ENCODE results near the gene GNGT2.

GNGT2 gene

DNA sequence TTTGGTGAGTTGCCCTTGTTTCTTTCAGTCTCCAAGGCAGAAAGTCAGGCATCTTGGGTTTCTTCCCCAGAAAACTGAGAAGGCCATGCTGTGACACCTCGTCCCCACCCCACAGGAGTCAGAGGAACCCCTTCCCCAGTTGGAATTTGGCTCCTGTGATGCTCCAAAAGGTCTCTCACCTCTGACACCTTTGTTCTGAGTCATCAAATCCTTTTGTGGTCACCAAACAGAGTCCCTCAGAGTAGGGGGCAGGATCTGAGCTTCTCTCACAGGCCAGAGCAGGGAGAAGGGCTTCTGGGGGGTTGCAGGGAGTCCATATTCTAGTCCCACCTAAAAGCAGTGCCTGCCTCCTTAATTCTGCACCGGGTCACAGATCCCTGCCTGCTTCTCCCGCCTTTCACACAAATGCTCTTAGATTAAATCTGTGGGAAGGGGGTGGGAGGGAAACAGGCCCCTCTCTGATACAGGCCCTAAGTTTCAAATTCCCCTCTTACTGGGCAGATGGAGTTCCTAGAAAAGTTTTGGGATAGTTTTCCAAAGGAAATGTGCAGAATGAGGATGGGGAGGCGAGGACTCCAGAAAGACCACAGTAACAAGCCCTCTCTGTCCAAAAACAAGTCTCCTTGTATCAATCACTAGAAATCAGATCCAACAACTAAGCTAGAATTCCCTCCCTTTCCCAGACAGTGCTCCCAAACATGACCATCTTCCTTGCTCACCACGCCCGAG is 18.9 kb upstream of the GNGT2 start:
- no peak for DNase-seq

DNA sequence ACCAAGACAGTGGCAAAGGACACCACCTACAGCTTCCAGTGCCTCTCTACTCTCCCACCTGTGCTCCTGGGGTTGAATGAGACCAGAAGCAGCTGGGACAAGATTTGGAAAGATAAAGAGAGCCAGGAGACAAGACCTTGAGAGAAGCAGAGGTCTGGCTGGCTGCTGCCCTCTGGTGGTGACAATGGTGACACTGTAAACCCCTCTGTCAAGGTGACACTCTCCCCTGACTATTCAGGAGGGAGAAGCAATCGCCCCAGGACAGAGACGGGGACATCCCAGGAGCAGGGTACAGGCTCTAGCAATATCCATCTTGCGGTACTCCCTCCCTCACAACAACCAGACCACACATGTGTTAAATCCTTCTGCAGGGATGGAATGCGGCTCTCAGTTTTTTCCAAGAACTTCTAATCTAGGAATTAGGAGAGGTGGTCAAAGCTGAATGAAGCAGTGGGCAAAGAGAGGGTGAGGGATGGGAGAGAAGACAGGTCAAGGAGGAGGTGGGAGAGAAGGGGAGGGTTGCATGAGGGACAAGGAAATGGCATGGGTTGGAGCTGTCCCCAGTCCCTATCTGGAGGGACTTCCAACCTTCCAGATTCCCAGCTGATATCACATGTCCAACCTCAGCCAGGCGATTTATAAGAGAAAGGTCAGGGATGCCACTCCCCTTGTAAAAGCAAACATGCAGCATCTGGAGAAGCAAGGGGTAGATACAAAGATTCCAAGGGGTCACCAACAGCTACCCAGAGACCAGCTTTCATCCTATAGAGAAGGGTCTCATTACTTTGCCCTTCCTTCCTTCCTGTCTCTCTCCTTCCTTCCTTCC is 17.3 kb upstream of the GNGT2 start:
- peak; percentile 88 for DNase-seq

DNA sequence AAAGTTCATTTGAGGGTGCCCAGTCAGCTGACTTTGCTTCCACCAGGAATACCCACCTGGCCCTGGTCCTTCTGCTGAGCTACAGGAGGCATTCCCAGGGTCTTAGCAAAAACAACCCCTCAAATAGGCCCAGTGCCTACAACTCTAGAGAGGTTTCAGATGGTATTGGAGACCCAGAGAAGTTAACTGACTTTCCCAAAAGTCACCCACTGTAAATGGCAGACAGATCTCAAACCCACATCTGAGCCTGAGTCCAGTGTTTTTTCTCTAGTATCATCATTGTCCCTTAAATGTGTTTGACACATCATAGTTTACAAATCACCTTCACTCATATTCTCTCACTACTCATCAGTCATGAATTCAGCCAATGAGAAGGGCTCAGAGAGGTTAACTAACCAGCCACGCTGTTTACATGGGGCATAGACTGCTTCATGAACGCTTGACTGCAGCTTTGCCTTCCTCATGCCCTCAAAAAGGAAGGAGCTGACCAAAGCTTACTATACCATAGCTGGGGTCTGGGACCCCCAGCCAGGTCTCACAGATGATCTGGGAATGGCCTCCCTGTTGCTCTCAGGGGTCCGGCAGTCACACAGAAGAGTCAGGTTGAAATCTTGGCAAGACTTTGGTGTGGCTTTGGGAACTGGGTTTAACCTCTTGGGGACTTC is 16.5 kb upstream of the GNGT2 start:
- no peak for DNase-seq

DNA sequence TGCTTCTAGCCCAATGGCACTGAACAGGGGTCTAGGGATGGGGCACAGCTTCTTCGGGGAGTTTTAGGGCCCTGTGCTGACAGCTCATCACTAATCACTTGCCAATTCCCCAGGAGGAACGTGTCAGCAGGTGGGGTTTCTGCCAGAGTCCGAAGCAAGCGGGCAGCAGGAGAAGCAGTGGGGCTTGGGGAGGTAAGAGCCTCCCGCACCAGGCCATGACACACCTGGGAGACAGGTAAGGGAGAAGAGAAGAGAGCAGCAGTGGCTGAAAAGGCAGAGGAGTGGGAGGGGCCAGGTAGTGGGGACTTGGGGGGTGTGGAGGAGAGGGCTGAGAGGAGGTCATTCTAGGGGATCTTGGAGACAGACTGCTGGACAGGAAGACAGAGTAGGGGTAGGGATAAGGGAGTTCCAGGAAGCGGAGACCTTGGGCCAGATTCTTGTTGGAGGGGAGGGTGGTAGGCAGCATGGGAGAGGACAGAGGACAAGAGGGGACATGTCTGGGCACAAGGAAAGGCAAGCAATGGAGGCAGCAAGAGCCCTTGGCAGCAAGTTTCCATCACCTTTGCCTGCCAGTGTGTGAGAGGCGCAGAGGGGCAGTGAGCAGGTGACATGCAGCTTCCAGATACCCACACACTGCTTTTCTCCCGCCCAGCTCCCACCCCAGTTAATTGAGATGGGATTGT is 15.3 kb upstream of the GNGT2 start:
- DNase-seq: no peak

DNA sequence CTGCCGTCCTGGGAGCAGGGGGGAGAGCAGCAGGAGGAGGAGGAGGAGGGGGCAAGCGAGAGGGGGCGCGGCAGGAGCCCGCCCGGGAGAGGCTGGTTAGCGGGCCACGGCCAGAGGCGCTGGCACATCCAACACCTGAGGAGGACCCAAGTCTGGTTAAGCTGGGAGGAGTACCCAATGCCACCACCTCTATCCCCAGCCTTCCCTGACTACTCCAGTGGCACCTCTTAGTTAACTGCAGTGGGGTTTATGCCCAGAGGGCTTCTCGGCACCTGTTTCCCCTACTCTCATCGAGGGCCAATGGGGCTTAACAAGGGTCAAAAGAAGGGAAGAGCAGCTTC is 14.6 kb upstream of the GNGT2 start:
- DNase-seq: peak; percentile 57

DNA sequence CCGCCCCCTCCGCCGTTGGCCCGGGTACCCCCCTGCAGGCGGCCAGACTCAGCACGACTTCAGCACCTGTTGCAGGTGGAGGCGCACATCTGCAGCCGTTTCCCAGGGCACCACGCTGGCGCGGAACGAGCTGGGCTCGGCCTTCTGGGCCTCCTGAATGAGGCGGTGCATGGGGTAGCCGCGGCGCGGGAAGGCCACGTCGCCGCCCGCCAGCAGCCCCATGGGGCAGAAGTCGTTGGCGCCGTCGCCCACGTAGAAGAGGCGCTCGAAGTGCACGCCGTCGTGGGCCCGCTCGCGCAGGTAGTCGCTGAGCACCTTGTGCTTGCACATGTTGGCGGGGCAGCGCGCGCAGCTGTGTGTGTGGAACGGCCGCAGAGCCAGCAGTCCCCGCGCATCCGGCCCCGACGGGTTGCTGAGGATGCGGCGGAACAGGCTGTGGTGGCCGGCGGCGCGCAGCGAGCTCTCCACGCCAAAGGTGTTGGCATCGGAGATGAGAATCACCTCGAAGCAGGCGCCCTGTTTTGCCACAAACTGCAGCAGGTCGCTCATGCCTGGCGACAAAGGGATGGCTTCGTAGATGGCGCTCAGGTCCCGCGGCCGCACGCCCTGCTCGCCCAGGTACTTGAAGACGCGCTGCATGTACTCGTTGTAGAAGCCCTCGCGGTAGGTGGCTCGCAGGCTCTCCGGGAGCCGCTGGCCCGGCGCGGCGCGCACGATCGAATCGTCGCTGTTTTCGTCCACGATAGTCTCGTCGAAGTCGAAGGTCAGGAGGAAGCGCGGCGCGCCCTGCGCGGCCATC is 14.0 kb upstream of the GNGT2 start:
- peak; percentile 74 for DNase-seq

DNA sequence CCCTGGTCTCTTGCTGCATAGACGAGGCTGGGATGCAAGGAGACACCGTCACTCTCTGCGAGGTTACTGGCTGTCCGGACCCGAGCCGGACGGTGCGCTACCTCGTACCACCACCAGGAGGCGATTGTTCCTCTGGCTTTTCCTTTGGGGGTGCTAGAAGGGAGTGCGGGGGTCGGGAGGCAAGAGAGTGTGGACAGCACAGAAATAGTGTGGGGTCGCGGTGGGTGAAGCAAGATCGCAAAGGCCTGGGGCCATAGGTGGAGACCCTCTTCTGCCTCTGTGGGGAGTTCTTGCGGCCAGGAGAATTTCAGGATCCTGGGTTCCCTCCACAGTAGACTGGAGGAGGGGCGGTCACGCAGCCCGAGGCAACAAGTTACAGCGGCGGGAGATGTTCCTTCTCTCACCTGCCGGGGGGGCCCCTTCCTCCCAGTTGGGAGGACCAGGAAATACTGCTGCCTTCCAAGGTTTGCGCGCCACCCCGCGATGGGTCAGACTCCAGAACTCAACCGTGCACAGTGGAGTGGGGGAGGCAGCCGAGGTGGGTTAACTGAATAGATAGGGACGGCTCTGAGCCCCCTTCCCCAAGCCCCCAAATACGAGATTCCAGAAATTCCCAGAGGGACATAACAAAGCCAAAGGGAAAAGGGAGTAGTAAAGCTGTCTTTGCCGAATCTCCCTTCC is 13.3 kb upstream of the GNGT2 start:
- peak; percentile 93 for DNase-seq

DNA sequence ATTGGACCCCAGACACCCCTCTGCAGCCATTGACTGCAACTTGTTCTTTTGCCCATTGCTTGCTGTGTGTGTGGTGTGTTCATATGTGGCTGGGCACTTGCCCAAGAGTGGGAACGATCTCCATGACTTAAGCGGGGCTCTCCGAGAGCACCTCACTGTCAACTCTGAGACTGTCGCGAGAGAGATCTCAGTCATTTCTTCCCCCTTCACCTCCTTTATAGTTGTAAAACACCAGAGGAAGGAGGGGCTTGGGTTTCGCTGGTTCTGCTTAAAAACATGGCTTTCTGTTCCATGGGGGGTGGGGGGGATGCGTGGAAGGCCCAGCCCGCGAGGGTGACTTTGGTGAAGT is 12.8 kb upstream of the GNGT2 start:
- DNase-seq: no peak

DNA sequence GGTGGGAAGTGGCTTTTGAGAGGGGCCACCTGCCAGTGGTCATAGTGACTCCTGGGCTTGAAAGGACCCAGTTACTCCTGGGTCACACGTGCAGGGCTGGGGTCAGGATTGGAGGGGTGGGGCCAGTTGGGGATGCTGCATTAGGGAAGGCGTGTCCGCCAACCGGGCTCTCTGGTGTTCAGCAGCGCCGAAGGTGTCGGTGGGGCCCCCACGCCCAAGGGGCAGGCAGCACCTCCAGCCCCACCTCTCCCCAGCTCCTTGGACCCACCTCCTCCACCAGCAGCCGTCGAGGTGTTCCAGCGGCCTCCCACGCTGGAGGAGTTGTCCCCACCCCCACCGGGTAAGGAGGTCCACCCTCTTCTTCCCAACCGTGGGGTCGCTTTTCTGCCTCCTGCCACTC is 9.6 kb upstream of the GNGT2 start:
- no peak for DNase-seq

DNA sequence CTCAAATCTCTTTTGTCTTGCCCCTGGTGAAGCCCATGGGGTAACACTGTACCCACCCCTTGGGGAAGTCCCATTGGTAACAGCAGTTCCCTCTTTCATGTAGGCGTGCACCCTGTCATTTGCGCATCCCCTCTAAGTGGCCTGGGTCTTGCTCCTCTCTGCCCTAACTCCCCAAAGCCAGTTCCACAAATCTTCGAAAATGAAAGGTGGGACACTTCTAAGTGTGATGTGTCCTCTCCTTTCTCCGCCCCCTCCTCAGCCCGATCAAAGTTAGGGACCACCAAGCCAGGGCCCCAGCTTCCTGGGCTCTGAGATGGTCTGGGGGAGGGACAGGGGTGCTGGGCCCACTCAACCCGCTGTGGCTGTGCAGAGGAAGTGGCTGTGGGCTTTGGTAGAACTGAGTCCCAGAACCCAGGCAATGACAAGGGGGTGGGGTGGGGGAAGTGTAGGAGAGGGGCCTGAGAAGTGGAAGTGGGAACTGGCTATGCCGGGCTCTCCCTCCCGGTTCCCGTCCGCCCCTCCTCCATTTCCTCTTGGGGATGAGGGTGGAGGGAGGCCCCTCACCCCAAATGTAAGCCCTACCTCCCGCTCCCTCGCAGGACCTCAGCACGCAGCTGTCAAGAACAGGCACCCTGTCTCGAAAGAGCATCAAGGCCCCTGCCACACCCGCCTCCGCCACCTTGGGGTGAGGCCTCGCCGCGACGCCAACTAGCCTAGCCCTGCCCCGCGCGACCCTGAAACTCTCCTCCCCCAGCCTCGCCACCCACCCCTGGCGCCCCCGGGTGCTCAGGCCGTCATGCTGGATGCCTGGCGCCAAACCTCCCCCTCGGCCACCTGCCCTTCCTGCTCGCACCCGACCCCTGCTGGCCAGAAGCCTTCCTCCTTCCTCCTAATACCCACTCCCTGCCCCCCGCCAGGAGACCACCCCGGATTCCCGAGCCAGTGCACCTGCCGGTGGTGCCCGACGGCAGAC is 8.9 kb upstream of the GNGT2 start:
- no peak for DNase-seq

DNA sequence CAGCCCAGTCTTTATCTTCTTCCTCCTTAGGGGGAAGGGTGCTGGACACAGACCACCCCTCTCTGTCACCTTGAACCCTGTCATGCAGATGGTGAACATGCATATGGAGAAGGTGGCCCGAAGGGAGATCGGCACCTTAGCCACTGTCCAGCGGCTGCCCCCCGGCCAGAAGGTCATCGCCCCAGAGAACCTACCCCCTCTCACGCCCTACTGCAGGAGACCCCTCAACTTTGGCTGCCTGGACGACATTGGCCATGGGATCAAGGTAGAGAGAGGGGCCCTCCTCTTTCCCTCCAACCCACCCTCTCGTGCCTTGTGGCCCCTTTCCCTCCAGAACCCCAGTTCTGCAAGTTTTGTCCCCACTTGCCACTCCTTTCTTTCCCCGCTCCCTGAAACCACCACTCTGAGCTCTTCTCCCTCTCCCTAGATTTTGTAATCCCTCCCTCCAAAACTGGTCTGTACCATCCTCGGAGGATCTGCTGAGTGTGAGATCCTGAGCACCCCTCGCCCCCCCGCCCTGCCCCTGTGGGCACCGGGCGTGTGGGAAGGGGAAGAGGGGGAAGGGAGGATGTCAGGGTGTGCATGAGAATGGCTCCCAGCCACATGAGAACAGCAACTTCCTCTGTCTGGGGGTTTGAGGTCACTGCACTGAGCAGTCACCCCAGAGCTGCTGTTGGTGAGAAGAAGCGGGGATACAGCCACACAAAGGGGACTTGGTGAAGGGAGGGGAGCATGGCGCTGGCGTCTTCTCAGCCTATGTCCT is 7.5 kb upstream of the GNGT2 start:
- DNase-seq: no peak

DNA sequence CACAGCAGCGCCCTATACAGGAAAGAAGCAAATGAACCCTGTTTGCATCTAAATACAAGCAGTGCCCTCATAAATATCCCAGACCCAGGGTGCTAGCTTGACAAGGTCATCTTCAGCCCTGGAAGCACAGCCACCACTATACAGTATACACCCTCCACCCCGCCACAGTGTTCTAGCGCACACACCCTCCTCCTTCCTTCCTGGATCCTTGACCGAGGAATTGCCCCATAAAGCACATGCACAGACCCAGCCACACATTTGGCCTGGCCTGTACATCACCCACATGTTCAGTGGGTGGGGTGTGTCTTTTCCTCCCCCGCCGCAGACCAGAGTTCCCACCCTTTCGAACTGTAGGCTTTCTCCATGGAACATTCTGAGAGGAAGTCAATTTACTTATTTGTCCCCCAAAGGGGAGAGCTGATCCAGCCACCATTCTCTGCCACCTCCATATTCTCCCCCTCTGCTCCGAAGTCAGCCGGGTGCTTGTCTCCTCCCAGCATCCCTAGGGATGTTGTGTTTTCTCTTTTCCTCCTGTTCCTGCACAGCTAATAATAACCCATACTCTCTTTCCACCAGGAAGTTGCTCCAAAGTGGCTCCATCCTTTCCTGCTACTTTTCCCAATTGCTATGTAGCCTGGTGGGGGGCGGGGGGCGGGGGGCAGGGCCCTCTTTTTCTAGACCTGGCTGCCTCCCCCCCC is 6.7 kb upstream of the GNGT2 start:
- no peak for DNase-seq

DNA sequence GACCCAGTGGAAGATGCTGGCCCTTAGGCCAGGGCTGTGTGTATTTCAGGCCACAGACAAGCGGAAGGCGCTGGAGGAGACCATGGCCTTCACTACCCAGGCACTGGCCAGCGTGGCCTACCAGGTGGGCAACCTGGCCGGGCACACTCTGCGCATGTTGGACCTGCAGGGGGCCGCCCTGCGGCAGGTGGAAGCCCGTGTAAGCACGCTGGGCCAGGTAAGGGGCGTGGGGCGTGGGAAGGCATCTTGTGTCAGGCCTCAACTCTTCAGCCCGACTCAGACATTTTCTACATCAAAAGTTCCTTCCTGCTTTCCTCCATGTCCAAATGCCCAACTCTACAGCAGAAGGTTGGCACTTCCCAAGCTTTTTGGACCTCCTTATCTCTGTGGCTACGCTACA is 6.1 kb upstream of the GNGT2 start:
- DNase-seq: no peak

DNA sequence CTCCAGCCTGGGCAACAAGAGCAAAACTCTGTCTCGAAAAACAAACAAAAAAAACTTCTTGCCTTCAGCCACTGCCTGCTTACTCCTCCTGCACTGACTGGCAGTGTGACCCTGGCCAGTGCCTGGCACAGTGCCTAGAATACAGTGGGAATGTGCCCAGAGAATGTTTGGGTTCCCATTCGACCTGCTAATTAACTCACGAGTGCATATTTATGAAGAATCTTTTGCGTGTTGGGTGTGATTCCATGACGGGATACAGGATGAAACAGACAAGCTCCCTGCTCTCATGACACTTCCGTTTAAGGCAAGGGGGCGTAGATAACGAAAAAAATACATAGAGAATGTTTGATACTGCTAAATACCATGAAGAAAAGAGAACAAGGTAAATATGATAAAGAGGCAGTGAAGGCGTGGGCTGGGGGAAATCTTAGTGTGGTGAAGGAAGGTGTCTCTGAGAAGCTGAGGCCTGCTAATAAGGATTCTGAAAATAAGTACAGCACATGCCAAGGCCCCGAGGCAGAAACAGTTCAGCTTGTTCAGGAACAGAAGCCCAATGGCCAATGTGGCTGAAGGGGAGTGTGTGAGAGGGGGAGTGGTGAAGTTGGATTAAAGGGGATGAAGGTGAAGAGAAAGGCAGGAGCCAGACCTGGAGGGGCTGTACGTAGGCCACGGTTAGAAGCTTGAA is 4.4 kb upstream of the GNGT2 start:
- DNase-seq: no peak

DNA sequence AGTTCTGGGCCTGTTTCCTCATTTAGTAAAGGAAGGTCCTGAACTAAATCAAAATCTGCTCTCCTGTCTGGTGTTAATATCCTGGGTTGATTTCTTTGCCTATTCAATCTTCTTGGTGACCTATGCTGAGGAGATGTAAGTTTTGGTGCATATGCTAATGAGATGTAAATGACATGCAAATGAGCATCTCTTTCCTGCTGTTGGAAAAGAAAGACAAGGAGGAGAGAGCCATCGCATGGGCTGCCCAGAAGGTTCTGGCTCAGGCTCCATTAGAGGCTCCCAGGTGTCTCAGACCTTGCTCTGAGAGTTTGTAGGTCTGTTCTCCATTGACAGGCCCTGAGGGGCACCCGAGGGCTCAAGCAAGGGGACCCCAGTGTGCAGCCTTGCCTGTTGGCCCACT is 3.5 kb upstream of the GNGT2 start:
- no peak for DNase-seq

DNA sequence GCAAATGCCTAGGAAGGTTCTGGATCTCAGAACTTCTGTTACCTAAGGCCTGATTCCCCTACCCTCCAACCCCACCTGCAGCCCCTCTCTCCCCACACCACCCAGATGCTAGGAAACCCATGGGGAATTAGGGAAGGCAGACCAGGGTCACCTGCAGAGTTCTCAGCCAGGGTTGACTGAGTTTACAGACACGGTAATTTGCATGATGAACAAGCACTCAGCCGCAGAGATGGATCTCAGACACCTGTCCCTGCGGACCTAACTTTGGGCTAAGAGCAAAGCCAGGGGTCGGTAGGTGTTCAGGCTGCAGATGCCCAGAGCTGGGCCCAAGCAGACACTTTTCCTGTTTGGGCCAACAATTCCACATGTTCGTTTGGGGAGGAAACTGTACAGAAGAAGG is 3.0 kb upstream of the GNGT2 start:
- no peak for DNase-seq

DNA sequence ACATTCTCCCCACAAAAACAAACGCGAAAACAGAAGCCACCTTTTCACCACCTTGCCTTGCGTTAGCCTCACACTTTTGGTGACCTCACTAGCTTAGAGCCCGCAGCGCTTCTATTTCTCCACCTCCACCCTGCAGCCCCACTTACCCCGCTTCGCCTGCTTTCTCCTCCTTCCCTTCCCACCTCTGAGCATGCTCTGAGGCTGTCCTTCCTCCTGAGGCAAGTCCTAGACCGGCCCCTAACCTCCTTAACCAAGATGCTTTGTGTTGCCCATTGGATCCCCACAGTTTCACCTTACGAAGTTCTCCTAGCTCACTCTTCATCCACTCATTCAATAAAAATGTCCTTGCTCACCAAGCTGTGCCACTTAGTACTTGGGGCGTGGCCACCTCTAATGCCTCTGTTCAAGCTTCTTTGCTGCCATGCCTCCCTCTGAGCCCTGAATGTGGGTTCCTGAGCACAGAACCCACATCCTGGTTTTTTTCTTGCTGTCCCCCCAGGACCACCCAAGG is 1.3 kb downstream of the GNGT2 start:
- no peak for DNase-seq

DNA sequence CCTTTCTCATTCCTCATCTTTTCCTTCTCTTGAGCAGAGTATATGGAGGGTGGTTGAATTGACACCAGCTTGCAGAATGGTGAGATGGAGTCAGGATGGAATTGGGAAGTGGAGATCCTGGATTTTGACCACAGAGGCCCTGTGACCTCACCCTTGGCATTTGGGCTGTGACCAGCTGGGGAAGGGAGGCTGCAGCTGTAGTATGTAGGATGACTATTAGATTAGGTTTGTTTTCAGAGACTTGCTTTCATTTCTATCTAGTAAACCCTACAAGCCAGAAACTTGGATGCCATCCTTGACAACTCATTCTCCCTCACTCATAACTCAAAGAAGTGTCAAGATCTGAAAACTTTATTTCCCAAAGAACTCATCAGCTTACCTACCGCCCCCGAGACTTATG is 5.9 kb downstream of the GNGT2 start:
- no peak for DNase-seq

DNA sequence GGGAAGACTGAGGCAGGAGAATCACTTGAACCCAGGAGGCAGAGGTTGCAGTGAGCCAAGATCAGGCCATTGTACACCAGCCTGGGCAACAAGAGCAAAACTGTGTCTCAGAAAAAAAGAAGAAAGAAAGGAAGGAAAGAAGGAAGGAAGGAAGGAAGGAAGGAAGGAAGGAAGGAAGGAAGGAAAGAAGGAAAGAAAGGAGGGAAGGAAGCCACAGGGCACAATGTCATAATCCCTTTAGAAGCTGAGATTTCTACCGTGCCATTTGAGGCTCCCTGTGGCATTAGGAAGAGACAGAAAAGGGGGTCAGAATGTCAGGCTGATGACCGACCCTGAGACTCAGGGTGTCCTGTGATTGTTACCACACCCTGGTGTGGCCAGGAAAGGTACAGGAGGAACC is 6.6 kb downstream of the GNGT2 start:
- DNase-seq: no peak
